Adrenal gland (tissue), 12 donors: Measurements from ENCODE around the gene ENAM. TPM values are rescaled to one million over a fixed set of nuclear protein-coding genes. Genes with fewer than 3 reads are reported as not detected.
"Not testable (repeated sequence)": the region's sequence is repeated elsewhere in the genome, so short reads cannot be mapped to it uniquely, and the experiment has no call there.

ENCODE experiments used
- DNase-seq, 7 donors: peaks; one replicate each; pipeline ENCODE4 v3.0.0-alpha.2; 2019 to 2020
- H3K27ac ChIP-seq, 5 donors: fragments of 200-600 bp; sonication (generic) in 4 of 5; 1 replicate in 3 of 5; 2 replicates in 2 of 5; pipeline versions ENCODE4 v1.5.1 to v1.8.0; 2016 to 2020; ENCODE audit warnings: mild to moderate bottlenecking in 1 of 5
- H3K27me3 ChIP-seq: fragments of 200-600 bp; 2 replicates; pipeline ENCODE4 v1.8.0; 2021
- H3K36me3 ChIP-seq, 2 donors: fragments of 200-600 bp; replicated peaks in 1 of 2; 1 replicate in 1 of 2; 2 replicates in 1 of 2; pipeline versions ENCODE4 v1.5.1 to v1.8.0; 2018 to 2022
- H3K4me1 ChIP-seq, 2 donors: fragments of 200-600 bp; replicated peaks in 1 of 2; 1 replicate in 1 of 2; 2 replicates in 1 of 2; pipeline versions ENCODE4 v1.5.1 to v1.8.0; 2018 to 2021
- H3K4me3 ChIP-seq, 4 donors: fragments of 200-600 bp; sonication (generic) in 3 of 4; one replicate each; pipeline ENCODE4 v1.5.1; 2016 to 2018
- H3K9me3 ChIP-seq, 3 donors: fragments of 200-600 bp; sonication (generic) in 1 of 3; replicated peaks in 1 of 3; 1 replicate in 2 of 3; 2 replicates in 1 of 3; pipeline versions ENCODE4 v1.5.1 to v1.8.0; 2016 to 2021
- CTCF ChIP-seq, 6 experiments: fragments of 450-650 bp in 4 of 6; fragments of 200-600 bp in 2 of 6; sonication (generic) in 1 of 6; IDR thresholded peaks; 1 replicate in 5 of 6; 2 replicates in 1 of 6; pipeline versions ENCODE4 v1.5.1 to v1.8.0; 2016 to 2021; ENCODE audit warnings: antibody characterized with exemption in 6 of 6, mild to moderate bottlenecking in 2 of 6, moderate library complexity in 1 of 6
- POLR2A ChIP-seq, 2 donors: fragments of 450-650 bp; IDR thresholded peaks; one replicate each; pipeline ENCODE4 v1.6.1; 2017; ENCODE audit warnings: antibody characterized with exemption in 2 of 2, mild to moderate bottlenecking in 2 of 2, moderate library complexity in 1 of 2
- WGBS, 4 donors: extraction: QIAGEN DNeasy Blood & Tissue Kit in 2 of 4; methylation state at CpG; one replicate each; pipeline versions ENCODE4 v1.1.5 to v1.1.7; 2013 to 2017; 5-methylcytosine and 5-hydroxymethylcytosine counted together
- intact Hi-C, 2 donors: fragments of 100-400 bp; cut with DNase I; formaldehyde crosslinking; loops; one replicate each; pipeline versions ENCODE4 v1.14.1 to v1.15.0; 2022 to 2023
- polyA plus RNA-seq, 3 donors: library from polyadenylated mRNA; stranded (reverse); fragments of 200-250 nt in 2 of 3; fragments of 350-450 nt in 1 of 3; fragmentation: Illumina TruSeq in 1 of 3; extraction: RNeasy Lipid Tissue Mini Kit (QIAGEN cat#74804) in 1 of 3; gene quantifications; one replicate each; pipeline ENCODE4 v1.2.3, GENCODE V29; 2013 to 2014
- total RNA-seq, 9 donors: library from RNA; depleted of rRNA in 4 of 9; stranded (reverse); fragments of >200 nt in 4 of 9; fragments of 120-200 nt in 1 of 9; fragmentation: NEBNext Ultra II Directional in 1 of 9; extraction: Animal tissue kit (Norgen Biotek cat#: 25700) in 1 of 9; gene quantifications; one replicate each; pipeline versions ENCODE4 v1.1.0 to v1.2.4, GENCODE V29; 2013 to 2023
- donor health status: healthy with polysubstance abuse.
- donor health status: Bipolar disorder and iron deficiency.
- donor health status: DM: yes; HTN: yes; CAD: no.
- donor health status: DM: no; HTN: no; CAD: no.
- donor health status: DM: no; HTN: no; CAD: no.
- donor health status: DM: yes; HTN: yes; CAD: no.

The ENAM gene
- total and polyA plus RNA-seq, 12 donors: under 0.01 to 0.33 TPM; not detected in 10

GRCh38 chr4:70680934-70681333 lies 52.4 kb downstream of the ENAM start:
- no peaks in the 10 kb centered on the region for H3K36me3 ChIP-seq
- no peak overlapping the region for H3K27ac ChIP-seq
- no peaks in the 10 kb centered on the region for H3K9me3 ChIP-seq
- H3K4me3 ChIP-seq: no peak overlapping the region
- TF ChIP-seq CTCF (IDR thresholded peaks at IDR 0.05): no peak
- no peak for TF ChIP-seq POLR2A (IDR thresholded peaks at IDR 0.05)
- no peaks in the 10 kb centered on the region for H3K4me1 ChIP-seq
- intact Hi-C loops: loop anchor here in 1 of 2 donors (10.0 kb wide), 1 partner anchor 154 kb away; the partner anchor contains the start of gene GRSF1
- no peaks in the 10 kb centered on the region for H3K27me3 ChIP-seq
- no peak for DNase-seq

GRCh38 chr4:70681704-70682103 lies 53.2 kb downstream of the ENAM start:
- no peak for DNase-seq
- Histone ChIP-seq H3K9me3 (no peaks in the 10 kb centered on the region), H3K27me3 (no peaks in the 10 kb centered on the region), H3K27ac (no peak overlapping the region), H3K36me3 (no peaks in the 10 kb centered on the region), H3K4me1 (no peaks in the 10 kb centered on the region), H3K4me3 (no peak overlapping the region)
- intact Hi-C loops: loop anchor here in 1 of 2 donors (10.0 kb wide), 1 partner anchor 153 kb away; the partner anchor contains the start of gene GRSF1
- TF ChIP-seq CTCF (IDR thresholded peaks at IDR 0.05): no peak
- TF ChIP-seq POLR2A (IDR thresholded peaks at IDR 0.05): no peak

- not testable (repeated sequence) for H3K27ac ChIP-seq, H3K9me3 ChIP-seq, H3K4me3 ChIP-seq, H3K4me1 ChIP-seq, H3K36me3 ChIP-seq, H3K27me3 ChIP-seq, DNase-seq
- 73 to 82% (median 78%) methylated on average over 3 of the region's 3 CpGs for WGBS, 4 donors
- intact Hi-C loops: loop anchor here in 1 of 2 donors (10.0 kb wide), 1 partner anchor 153 kb away; the partner anchor contains the start of gene GRSF1
Measured at GRCh38 chr4:70682142-70682541, 53.6 kb downstream of the ENAM start.

GRCh38 chr4:70687392-70687791 lies 58.8 kb downstream of the ENAM start:
- Histone ChIP-seq H3K4me3 (peak overlapping the region in 3 of 4 donors; percentile 27 to 96 (median 56)), H3K4me1 (peaks cover 21 to 33% of the 10 kb centered on the region in 2 donors), H3K9me3 (no peaks in the 10 kb centered on the region), H3K27ac (peak overlapping the region; percentile 85 to 97 (median 89)), H3K27me3 (no peaks in the 10 kb centered on the region), H3K36me3 (peaks cover 0 to under 1% of the 10 kb centered on the region in 2 donors)
- WGBS, 4 donors: 63 to 70% (median 66%) methylated on average over 13 of the region's 13 CpGs
- DNase-seq: peak in 5 of 7 donors; percentile 16 to 62 (median 34)
- intact Hi-C loops: loop anchor here in 1 of 2 donors (10.0 kb wide), 1 partner anchor 147 kb away; the partner anchor contains the start of gene GRSF1
- TF ChIP-seq CTCF (IDR thresholded peaks at IDR 0.05) (no peak), POLR2A (IDR thresholded peaks at IDR 0.05) (no peak)
